Activated gamma-delta T cell treated with Interleukin-2 at 50 U/mL for 16 hours (primary cell): ENCODE measurements around the gene C1QL1.
A peak's percentile ranks its signal among the peaks of the same experiment; 100 is the strongest.
"Not testable (repeated sequence)": the region's sequence is repeated elsewhere in the genome, so short reads cannot be mapped to it uniquely, and the experiment has no call there.

Source experiments
- DNase-seq: peaks from one replicate; pipeline ENCODE4 v3.0.0-alpha.2; 2020

C1QL1 gene

DNA sequence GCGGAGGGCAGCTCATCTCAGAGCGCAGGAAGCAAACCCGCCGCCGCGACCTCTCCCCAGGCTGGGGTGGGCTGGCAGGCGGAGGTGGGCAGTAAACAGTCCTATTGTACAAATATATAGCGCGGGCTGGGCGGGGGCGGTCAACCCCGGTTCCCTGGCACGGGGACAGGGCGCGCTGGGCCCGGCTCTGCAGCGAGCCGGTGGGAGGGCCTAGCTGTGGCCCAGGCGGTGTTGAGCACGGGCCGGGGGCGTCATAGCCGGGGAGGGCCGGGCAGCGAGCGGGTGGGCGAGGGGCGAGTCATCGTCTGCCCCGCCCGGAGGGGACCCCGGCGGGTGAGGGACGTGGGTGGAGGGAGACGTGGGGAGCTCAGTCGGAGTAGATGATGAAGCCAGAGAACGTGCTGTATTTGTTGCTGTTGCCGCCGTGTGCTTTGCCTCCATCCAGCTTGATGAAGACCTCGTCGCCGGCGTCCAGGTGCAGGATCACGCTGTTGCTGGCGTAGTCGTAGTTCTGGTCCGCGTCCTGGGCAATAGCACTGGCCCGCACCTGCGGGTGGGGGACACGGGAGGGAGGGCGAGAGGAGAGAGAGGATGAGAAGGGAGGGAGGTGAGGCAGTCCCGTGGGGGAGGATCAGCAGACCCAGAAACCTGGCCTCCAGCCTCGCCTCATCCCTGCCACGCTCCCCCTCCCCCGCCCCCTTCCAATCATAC, 8.1 kb downstream of the C1QL1 start:
- no peak for DNase-seq

DNA sequence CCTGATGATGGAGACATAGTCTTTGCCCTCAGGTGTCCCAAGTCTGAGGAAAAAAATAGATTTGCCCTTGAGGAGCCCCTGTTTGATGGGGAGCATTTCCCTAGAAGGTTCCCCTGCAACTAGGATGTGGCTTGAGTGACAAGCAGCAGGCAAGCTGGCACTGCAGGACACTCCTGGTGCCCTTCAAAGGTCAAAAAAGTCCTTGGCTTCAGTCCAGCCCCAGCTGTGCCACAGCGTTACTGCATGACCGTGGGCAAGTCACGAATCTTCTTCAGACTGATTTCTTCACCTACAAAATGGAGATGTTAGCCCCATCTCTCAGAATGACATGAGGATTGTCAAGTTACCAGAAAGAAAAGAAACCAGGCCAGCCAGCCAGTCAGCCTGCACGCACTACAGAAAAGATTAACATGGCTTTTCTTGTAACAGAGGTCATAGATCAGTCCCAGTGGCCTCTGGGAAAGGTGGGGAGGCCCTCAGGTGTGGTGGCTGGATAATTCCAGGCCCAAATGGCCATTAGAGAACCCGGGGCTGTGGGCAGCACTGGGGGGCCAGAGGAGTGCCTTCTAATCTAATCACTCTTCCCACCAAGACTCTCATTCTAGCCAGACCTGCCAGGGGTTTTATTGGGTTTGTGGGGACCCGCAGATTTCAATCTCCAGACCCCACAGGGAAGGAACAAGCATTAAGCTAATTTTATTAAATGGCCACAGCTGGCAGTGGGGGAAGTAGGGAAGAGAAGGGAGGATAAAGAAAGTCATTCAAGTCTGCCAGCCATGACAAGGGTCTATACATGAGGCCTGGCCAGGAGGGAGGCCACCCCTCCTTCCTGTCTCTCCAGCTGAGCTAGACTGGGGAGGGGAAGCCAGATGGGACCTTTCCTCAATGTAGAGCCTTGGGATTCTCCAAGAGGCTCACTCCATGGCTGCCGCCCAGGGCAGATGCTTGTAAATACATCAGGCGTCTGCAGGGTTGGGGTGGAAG, 10.8 kb downstream of the C1QL1 start:
- no peak for DNase-seq

GRCh38 chr17:44955674-44956425, 12.3 kb downstream of the C1QL1 start:
- no peak for DNase-seq

DNA sequence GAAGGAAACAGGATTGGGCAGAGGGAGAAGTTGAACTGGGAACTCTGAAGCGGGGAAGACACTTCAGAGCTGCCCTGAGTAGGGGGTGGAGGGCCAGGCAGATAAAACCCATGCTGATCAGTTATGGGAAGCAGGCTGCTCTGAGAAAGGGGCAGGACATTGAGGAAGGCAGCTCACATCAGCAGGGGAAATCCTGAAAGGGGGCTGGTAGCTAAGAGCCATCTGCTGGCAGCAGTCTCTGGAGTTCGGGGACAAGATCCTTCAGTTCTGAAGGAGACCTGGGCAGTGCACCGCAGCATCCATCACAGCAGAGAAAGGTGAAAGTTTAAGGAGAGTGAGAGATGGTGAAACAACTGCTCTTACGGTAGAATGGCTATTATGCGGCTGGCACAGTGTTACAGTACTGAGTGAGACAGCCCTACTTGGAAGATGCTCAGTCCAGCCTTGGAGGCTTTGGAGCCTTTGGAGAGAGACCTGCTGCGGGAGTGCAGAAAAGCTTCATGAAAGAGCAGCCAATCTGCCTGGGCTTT, 15.1 kb downstream of the C1QL1 start:
- no peak for DNase-seq

GRCh38 chr17:44948315-44948795, 19.7 kb downstream of the C1QL1 start:
- DNase-seq: no peak

DNA sequence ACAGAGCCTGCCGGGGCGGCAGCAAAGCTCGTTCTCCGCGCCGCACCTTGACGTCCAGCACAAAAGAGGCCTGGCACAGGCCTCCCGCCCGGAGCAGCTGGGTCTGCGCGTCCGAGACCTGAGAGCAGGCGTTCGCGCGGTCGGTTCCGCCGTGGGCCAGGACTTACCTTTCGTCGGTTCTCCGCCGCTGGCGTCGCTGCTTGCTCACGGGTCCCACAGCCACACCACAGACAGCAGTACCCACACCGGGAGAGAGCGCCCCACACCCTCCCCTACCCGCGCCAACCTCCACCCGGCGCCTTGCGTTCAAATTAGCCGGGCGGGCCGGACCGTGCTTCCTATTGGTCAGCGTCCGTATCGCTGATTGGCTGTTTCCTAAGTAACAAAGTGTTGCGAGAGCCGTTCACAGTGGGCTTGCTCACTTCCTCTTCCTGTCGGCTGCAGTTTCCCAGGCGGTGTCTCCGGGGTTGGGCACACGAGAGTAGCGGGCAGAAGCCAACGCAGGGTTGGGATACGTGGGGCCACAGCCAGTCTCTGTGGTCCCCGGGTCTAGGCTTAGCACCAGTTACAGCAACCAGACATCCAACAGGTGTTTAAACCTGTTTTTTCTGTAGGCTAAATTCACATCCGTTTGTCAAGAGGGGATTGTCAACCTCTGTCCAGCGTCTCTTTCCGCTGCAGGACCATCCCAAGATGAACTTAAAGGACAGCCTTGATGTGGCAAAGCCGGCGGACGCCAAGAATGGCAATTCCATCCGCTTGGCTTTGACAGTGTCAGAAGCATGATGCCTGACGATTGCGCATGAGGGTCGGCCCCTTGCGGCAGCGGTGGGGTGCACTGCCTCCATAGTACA, 20.4 kb downstream of the C1QL1 start, which contains the start of gene KIF18B:
TSS of gene KIF18B (minus strand) at position 313 of the 854 bp plus-strand sequence. CDS start 11,429 bp downstream, outside the sequence.
- DNase-seq: peak; percentile 82

DNA sequence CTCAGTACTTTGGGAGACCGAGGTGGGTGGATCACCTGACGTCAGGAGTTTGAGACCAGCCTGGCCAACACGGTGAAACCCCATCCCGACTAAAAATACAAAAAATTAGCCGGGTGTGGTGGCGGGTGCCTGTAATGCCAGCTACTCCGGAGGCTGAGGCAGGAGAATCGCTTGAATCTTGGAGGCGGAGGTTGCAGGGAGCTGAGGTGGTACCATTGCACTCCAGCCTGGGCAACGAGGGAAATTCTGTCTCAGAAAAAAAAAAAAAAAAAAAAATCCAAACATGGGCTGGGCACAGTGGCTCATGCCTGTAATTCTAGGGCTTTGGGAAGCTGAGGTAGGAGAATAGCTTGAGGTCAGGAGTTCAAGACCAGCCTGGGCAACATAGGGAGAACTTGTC, 22.5 kb downstream of the C1QL1 start:
- DNase-seq: not testable (repeated sequence)

DNA sequence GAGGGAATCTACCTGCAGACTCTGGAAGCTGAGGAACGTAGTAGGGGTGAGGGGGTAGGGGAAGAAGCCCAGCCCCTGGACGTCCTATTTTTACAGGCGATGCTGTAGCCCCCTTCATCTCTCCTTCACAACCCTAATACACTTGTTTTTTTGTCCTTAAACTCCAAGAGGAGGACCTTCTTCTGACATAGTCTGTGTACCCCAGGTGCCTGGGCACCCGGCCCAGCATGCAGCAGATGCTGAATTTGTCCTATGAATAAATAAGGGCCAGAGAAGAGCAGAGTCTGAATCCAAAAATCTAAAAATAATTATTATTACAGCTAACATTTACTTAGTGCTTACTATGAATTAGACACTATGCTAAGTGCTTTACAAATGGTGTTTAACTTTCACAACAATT, 25.6 kb downstream of the C1QL1 start:
- DNase-seq: no peak

DNA sequence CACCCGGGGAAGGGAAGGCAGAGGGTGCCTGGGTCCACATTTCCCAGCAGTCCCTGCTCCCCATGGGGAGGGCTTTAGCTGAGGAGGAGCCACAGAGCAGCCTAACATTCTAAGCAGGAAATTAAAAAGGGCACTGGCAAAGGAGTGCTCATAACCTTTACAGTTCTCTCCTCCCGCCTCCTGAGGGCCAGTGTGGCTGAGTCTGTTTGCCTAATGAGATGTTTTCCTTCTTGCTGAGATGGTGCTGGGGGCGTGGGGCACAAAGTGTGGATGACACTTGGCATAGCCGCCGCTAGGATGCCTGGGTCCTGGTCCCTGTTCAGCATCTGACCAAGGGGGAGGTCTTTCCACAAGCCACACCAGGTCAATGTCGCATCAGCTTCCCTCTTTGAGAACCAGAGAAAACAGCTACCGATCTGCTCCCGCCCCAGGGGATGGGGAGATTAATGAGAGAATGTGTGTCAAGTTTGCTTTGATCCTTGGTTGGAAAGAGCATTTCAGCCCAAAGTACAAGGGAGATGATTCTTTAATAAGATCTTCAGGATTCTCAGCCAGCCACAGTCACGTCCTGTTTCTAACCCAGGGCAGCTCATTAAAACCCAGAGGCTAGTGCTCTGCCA, 26.3 kb downstream of the C1QL1 start:
- no peak for DNase-seq

GRCh38 chr17:44940768-44941167, 27.3 kb downstream of the C1QL1 start:
- no peak for DNase-seq

- no peak for DNase-seq
These were observed 27.8 kb downstream of the C1QL1 start for GRCh38 chr17:44940317-44940716.

DNA sequence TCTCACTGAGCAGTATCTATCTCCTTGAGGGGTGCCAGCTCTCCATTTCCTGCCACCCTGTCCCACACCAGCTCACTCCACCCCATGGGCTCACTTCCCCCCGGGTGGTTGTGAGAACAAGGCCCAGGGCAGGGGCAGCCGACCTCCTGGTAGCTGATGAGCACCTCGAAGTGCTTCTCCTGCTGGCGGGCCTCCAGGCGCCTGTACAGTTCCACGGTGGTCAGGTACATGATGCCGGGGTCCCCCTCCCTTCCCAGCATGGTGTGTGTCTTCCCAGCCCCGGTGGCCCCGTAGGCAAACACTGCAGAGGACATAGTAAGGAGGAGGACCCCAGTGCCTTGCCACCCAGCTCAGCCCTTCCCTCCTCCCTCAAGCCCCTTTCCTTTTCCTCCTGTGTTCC, 33.0 kb downstream of the C1QL1 start:
- DNase-seq: no peak

- DNase-seq: no peak
These were observed 33.4 kb downstream of the C1QL1 start for GRCh38 chr17:44934745-44935105.

DNA sequence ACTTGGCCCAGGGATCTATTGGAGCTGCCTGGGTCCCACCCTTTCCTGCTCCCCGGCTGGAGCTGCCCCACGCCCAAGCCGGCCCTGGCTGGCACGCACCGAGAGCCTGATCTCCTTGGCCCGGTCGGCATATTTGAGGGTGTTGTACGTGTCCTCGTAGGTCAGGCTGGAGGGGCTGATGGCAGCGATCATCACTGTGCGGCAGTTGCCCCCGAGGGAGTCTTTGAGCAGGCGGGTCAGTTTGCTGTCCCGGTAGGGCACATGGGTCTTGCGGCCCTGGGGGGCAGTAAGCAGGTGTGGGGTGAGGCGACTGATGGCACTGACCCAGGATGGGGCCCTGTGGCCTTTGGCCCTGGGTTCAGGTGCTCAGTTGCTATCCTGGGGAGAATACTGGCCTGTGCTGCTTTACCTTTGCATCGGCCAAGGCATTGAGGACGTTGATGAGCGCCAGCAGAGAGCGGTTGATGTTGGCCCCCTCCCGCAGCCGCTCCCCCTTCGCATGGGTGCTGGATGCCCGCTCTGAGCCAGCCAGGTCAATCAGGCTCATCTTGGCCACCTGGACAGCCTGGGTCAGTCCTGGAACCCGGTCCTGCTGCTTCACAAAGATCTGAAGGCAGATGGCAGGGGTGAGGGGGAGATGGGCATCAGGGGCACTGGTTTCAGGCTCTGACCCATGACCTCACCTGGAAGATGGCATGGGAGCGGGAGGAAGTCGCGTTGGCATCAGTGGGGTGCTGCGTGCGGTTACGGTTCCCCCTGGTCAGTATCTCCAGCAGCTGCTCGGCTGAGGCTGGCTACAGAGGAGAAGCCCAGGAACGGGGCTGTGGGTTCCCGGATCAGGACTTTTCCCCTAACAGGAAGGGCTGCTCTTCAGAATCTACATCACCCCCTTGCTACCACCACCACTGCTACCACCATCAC, 34.0 kb downstream of the C1QL1 start:
- no peak for DNase-seq

GRCh38 chr17:44932787-44933097, 35.4 kb downstream of the C1QL1 start:
- no peak for DNase-seq

DNA sequence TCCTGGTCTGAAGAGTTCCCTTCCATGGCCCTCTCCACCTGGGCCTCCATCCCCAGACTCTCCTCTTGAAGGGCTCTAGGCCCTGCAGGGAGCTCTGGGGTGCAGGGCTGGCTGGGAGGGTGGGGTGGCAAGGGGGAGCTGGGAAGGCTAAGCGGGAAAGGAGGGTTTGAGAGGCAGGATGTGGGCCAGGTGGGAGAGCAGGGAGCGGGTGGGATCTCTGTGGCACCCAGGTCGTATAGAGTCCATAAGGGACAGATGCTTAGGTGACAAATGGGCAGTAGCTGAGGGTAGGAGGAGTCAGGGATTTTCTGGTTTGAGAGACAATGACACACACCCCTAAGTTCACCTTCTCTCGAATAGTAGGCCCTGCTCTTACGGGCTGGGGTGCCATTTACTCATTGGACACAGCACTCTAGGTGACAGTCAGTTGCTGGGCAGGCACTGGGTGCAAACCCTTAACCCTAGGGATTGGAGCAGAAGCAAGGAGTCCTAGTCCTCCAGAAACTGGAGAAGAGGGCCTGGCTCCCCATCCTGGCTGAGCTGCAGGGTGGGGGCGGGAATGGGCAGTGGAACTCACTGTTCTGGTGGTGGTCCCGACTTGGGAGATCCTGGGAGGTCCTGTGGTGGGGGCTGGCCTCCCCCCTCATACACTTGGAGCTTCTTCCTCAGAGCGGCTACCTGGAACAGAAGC, 35.9 kb downstream of the C1QL1 start:
- DNase-seq: no peak

- DNase-seq: no peak
These were observed 36.7 kb downstream of the C1QL1 start for GRCh38 chr17:44931376-44931775.

DNA sequence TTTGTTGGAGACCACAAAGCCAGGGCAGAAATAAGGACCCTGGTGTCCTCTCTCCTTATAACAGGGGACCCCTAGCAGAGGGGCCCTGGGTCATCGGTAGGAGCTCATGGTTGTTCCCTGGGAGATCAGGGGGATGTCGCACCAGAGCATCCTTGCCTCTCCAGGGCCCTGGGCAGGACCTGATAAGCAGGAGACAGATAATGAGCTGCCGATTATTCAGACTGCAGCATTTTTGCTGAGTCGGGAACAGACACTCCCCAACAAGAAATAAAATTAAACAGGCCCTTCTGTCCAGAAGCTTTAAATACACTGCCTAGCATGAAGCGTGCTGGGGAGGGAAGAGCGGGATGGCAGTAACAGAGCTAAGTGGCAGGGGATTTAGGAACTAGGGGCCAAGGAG, 37.4 kb downstream of the C1QL1 start:
- DNase-seq: no peak

DNA sequence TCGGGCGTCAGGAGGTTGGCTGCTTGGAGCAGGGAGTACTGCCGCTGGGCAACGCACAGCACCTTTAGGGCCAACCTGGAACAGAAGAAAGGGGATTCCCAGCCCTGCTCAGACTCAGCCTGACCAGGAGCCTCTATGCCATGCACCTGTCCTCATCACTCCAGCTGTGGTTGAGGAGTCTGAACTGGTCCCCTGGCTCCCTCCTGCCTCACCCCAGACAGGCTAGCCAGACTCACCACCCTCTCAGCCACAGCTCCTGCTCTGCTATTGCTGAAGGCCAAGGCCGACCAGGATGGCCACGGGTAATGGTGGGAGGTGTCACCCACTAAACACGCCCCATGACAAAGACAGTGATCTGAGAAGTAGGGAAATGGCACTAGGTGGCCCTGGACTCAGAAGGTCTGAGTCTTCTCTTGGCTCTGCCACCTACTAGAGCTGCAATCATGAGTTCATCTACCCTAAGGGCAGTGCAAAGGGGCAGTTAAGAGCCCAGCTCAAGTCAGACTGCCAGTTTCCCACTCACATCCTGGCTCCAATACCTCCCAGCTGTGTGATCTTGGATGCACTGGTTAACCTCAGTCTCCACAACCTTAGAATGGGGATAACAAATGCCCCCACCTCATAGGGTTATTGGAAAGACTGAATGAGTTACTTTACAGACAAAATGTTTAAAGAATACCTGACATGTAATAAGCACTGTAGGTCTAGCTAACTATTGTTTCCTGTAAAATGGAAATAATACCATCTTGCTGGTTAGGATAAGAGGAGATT, 39.0 kb downstream of the C1QL1 start:
- DNase-seq: no peak
